Epithelial cell of prostate (primary cell): Measurements from ENCODE around the gene ARAP2.
"Not testable (repeated sequence)": the region's sequence is repeated elsewhere in the genome, so short reads cannot be mapped to it uniquely, and the experiment has no call there.

Source experiments
- DNase-seq: peaks from one replicate; pipeline ENCODE4 v3.0.0-alpha.2; 2011; ENCODE audit warnings: low read depth, low spot score
- H3K27ac ChIP-seq: fragments of 450-650 bp; 2 replicates; pipeline ENCODE4 v1.5.1; 2017; ENCODE audit warnings: mild to moderate bottlenecking

ARAP2 gene

GRCh38 chr4:36192922-36193321 lies 51.4 kb downstream of the ARAP2 start:
- H3K27ac ChIP-seq = no peak overlapping the region
- DNase-seq = no peak

- H3K27ac ChIP-seq = no peak overlapping the region
- DNase-seq = no peak
These were observed 54.6 kb downstream of the ARAP2 start for GRCh38 chr4:36189511-36190226.

GRCh38 chr4:36187723-36188333 lies 56.5 kb downstream of the ARAP2 start:
- H3K27ac ChIP-seq = no peak overlapping the region

GRCh38 chr4:36183665-36184393 lies 60.5 kb downstream of the ARAP2 start:
- no peak overlapping the region for H3K27ac ChIP-seq
- no peak for DNase-seq

More at GRCh38 chr4:36187723-36188333, 56.5 kb downstream of the ARAP2 start:
- no peak for DNase-seq

DNA sequence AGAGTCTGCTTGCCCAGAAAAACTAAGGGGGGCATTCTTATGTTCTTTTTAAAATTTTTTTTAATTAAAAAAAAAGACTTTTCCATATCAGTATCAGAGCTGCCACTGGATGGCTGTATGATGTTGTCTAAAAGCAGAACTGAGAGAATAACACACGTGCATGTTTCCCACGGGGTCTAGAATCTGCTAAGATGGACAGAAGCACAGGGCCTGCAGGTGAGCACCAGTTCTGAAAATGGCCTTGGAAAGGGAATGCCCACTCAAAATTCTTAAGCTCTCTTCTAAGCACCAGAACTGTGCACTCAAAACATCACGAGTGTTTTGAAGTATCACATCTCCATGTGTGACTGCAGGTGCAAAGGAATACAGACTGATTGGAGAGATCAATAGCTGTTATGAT lies 61.1 kb downstream of the ARAP2 start:
- no peak for DNase-seq

GRCh38 chr4:36182315-36182714 lies 62.0 kb downstream of the ARAP2 start:
- not testable (repeated sequence) for H3K27ac ChIP-seq, DNase-seq

More for the DNA sequence above, 61.1 kb downstream of the ARAP2 start:
- H3K27ac ChIP-seq = no peak overlapping the region

DNA sequence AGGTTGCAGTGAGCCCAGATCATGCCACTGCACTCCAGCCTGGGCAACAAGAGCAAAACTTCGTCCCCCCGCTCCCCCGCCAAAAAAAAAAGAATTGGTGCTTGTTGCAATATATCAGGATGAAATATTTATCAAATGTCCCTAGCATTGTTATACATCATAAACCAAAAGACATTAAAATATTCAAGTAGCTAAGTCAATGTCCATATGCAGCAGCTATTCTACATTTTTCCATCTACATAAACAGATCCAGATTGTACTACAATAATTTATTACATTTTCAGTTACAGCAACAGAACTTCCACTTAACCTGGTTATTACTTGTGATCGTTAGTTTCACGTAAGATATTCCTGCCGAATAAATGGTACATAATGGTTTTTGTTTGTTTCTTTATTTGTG lies 64.1 kb downstream of the ARAP2 start:
- no peak overlapping the region for H3K27ac ChIP-seq
- no peak for DNase-seq

GRCh38 chr4:36178484-36178883 lies 65.8 kb downstream of the ARAP2 start:
- no peak for DNase-seq
- H3K27ac ChIP-seq = no peak overlapping the region

- DNase-seq = peak; percentile 10
- H3K27ac ChIP-seq = no peak overlapping the region
These were observed 66.4 kb downstream of the ARAP2 start for GRCh38 chr4:36177946-36178345.

- no peak overlapping the region for H3K27ac ChIP-seq
- DNase-seq = no peak
These were observed 69.7 kb downstream of the ARAP2 start for GRCh38 chr4:36174570-36174969.

GRCh38 chr4:36173905-36174304 lies 70.4 kb downstream of the ARAP2 start:
- H3K27ac ChIP-seq = no peak overlapping the region
- no peak for DNase-seq

DNA sequence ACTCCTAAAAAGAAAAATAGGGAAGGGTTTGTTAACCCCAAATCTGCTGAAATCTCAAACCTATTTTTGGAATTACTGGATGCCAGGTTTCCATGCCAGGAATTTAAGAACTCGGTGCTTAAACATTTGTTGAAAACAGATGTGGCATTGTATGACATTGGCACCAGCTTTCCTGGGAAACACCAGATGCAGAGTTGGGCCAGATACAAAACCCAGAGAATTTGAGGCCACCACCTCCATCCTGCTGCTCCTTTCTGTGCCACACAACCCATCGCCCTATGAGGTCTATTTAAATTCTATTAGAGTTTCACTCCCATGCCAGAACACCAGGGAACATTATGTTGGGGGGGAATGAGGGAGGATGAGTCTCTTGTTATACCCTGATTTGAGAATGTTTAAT lies 71.7 kb downstream of the ARAP2 start:
- DNase-seq = no peak
- H3K27ac ChIP-seq = no peak overlapping the region

DNA sequence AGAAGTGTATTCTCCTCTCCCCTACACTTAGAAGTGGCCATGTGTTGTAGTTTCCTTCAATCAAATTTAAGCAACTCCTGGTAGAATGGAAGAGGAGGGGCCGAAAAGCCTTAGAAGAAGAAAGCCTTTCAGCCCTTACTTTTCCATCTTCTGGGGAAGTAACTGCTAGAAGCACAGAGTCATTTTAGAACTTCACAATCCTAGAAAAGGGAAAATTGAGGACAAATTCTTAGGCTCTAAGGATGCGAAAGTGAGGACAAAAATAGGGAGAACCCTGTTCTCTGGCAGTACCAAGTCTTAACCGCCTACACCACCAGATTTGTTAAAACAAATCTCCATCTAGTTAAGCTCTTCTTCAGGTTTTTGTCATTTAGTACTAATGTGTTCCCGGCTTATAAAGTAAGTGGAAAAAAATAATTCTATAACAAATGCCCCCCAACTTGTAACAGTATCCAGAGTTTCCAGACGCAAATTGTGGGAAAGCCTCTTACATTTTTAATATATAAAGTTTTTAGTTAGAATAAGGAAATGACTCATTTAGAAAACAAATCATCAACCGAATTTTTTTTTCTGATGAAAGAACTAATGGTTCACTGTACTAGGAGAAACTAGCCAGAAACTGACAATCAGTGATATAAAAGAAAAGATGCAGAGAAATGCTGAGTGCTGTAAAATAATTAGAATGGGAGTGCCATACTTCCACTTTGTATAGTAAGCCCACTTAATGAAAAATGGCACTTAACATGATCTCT lies 76.0 kb downstream of the ARAP2 start:
- H3K27ac ChIP-seq = peak overlapping the region; percentile 16
- DNase-seq = no peak

DNA sequence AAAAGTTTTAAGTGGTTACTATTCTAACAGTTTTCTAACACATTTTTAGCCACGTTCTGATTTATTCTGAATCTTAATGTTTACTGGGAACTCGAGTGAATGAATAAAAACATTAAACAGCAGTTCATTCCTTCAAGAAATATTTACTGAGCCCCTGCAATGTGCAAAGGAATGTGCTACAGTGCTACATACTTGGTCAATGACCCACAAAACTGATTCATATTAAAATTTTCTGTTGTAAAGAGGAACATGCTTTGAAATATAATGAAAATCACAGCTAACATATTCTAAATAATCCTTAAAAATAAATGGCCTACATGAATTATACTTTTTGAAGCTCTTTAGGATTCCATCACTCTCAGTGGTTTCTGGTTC lies 78.7 kb downstream of the ARAP2 start:
- DNase-seq = no peak
- peak overlapping the region; percentile 2 for H3K27ac ChIP-seq

DNA sequence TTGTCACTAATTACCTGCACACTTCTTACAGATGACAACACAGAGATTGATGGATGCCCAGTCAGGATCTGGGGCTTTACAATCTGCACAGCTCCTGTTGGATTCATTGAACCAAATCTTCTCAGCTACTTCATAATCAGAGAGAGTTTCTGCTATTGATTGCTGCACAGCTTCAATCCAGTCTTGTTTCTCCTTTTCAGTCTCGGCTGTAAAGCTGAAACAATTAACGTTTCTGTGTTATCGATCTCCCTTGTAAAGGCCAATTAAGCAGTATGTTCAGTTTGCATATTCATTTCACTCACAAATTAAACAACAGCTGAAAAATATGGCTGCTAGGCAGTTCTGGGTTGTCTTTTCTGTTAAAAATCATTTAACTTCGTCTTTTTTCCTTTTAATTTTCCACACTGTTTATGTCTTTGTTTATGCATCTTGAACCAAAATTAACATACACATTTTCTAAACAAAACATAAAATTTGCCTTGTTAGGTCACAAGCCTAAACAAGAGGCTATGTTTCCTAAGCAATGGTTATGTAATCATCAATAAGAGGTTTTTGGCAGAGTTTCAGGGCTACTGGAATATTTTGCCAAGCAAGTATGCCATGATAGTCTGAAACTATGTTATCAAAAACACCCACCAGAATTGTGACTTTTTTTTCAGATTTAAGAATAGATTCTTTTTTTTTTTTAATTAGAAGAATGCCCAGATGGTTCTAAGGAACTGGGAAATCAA lies 79.2 kb downstream of the ARAP2 start:
- DNase-seq = no peak
- no peak overlapping the region for H3K27ac ChIP-seq

- no peak for DNase-seq
- no peak overlapping the region for H3K27ac ChIP-seq
These were observed 81.1 kb downstream of the ARAP2 start for GRCh38 chr4:36163198-36163597.

DNA sequence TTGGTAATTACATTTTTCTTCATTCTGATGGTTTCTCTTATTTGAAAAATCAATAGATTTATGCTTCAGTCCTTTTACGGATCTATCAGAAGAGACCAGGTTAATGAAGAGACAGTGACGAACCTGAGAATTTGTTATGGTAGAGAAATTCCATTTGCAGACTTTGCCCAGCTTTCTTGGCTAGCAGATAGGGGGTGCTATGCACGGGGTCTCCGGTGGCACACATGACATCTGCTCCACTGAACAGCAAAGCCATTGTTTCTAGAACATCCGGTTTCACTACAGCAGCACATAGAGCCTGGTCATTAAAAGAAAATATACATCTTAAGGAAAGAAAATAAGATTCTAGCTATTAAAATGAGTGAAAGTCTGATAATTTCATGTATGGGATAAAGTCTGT lies 85.1 kb downstream of the ARAP2 start:
- H3K27ac ChIP-seq = no peak overlapping the region

DNA sequence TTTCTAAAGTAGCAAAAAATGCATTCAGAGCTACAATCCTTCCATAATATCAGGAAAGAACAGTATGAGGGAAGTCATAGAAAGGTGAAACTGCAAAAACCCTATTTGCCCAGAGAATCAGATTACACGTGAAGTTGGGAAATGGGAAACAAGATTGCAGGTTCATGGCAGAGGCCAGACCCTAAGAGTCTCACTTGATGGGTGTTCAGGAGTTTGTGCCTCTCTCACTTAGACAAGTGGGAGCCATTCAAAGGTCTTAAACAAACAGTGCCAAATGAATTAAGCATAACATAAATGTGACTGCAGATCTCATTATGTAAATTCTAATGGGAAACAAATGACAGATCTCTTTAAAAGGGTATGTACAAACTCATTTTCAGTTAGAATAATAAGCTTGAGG lies 91.6 kb downstream of the ARAP2 start:
- DNase-seq = no peak
- no peak overlapping the region for H3K27ac ChIP-seq

More for the DNA sequence above, 85.1 kb downstream of the ARAP2 start:
- no peak for DNase-seq

GRCh38 chr4:36142504-36142903 lies 101.8 kb downstream of the ARAP2 start:
- DNase-seq = no peak
- no peak overlapping the region for H3K27ac ChIP-seq

DNA sequence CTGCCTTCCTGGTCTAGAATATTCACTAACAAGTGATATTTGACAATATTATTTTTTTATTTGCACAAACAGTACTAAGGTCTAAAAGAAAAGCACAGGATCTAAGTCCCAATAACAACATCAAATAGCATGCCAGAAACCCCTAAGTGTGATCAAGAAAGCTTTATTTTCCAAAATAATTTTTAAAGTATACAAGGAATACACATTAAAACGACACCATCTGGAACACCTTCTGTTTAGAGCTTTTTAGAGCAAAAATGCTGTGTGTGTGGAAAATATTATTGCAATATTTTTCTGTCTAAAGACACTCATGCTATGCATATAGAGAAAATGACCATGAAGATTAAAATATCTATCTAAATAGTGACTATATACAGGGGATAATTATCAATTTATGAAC lies 103.1 kb downstream of the ARAP2 start:
- H3K27ac ChIP-seq = no peak overlapping the region
- DNase-seq = no peak
